H9 (cell line): ENCODE measurements around the gene DSTYK. TPM values are rescaled to one million over a fixed set of nuclear protein-coding genes. Genes with fewer than 3 reads are reported as not detected.

Experiments
- DNase-seq: peaks from one replicate; pipeline ENCODE4 v3.0.0-alpha.2; 2017
- H2AFZ ChIP-seq: one replicate; pipeline ENCODE4 v1.6.1; 2013; ENCODE audit warnings: mild to moderate bottlenecking, low read length, control low read depth, moderate library complexity
- H2AK5ac ChIP-seq: 2 replicates; pipeline ENCODE4 v1.6.1; 2013; ENCODE audit warnings: low read length, control low read depth, mixed read lengths; ENCODE audit not compliant: insufficient read length
- H2BK120ac ChIP-seq: one replicate; pipeline ENCODE4 v1.6.1; 2013; ENCODE audit warnings: low read depth, mild to moderate bottlenecking, low read length, control low read depth, inconsistent platforms; ENCODE audit not compliant: poor library complexity, severe bottlenecking
- H2BK12ac ChIP-seq: 2 replicates; pipeline ENCODE4 v1.6.1; 2013; ENCODE audit warnings: low read length, control low read depth, mixed read lengths, low read depth; ENCODE audit not compliant: insufficient read length
- H2BK15ac ChIP-seq: 2 replicates; pipeline ENCODE4 v1.6.1; 2013; ENCODE audit warnings: low read depth, low read length, control low read depth
- H2BK20ac ChIP-seq: one replicate; pipeline ENCODE4 v1.6.1; 2013; ENCODE audit warnings: low read depth, mild to moderate bottlenecking, low read length, control low read depth, inconsistent platforms; ENCODE audit not compliant: poor library complexity, severe bottlenecking
- H2BK5ac ChIP-seq: 2 replicates; pipeline ENCODE4 v1.6.1; 2013; ENCODE audit warnings: low read length, control low read depth, mixed read lengths; ENCODE audit not compliant: insufficient read length
- H3K14ac ChIP-seq: 2 replicates; pipeline ENCODE4 v1.6.1; 2013; ENCODE audit warnings: low read length, control low read depth; ENCODE audit not compliant: insufficient read depth
- H3K18ac ChIP-seq: 2 replicates; pipeline ENCODE4 v1.6.1; 2013; ENCODE audit warnings: low read depth, mild to moderate bottlenecking, mixed read lengths, low read length, control low read depth; ENCODE audit not compliant: insufficient read length
- H3K23ac ChIP-seq: 2 replicates; pipeline ENCODE4 v1.6.1; 2013; ENCODE audit warnings: low read length, control low read depth, mixed read lengths, low read depth; ENCODE audit not compliant: insufficient read length
- H3K23me2 ChIP-seq: 2 replicates; pipeline ENCODE4 v1.6.1; 2013; ENCODE audit warnings: low read depth, mild to moderate bottlenecking, mixed read lengths, low read length, control low read depth; ENCODE audit not compliant: insufficient read length, poor library complexity, severe bottlenecking
- H3K27ac ChIP-seq: 2 replicates; pipeline ENCODE4 v1.5.1; 2013; ENCODE audit warnings: low read length, control low read depth, mixed read lengths, low read depth; ENCODE audit not compliant: insufficient read length
- H3K27me3 ChIP-seq: 2 replicates; pipeline ENCODE4 v1.6.1; 2013; ENCODE audit warnings: low read length, control low read depth, inconsistent platforms; ENCODE audit not compliant: insufficient read depth
- H3K4ac ChIP-seq: 2 replicates; pipeline ENCODE4 v1.6.1; 2013; ENCODE audit warnings: low read depth, mild to moderate bottlenecking, control low read depth, inconsistent platforms, low read length, moderate library complexity
- H3K4me1 ChIP-seq: 2 replicates; pipeline ENCODE4 v1.6.1; 2013; ENCODE audit warnings: low read length, control low read depth, inconsistent platforms; ENCODE audit not compliant: insufficient read depth
- H3K4me2 ChIP-seq: 2 replicates; pipeline ENCODE4 v1.6.1; 2013; ENCODE audit warnings: low read length, control low read depth, mixed read lengths; ENCODE audit not compliant: insufficient read length, insufficient read depth
- H3K56ac ChIP-seq: 2 replicates; pipeline ENCODE4 v1.6.1; 2013; ENCODE audit warnings: low read depth, mild to moderate bottlenecking, mixed read lengths, low read length, control low read depth; ENCODE audit not compliant: insufficient read length
- H3K79me1 ChIP-seq: 2 replicates; pipeline ENCODE4 v1.6.1; 2013; ENCODE audit warnings: low read depth, mild to moderate bottlenecking, moderate library complexity, low read length, control low read depth, inconsistent platforms; ENCODE audit not compliant: insufficient read depth, poor library complexity, severe bottlenecking
- H3K79me2 ChIP-seq: 2 replicates; pipeline ENCODE4 v1.6.1; 2013; ENCODE audit warnings: low read length, control low read depth, inconsistent platforms; ENCODE audit not compliant: insufficient read depth
- H3K9ac ChIP-seq: 2 replicates; pipeline ENCODE4 v1.6.1; 2013; ENCODE audit warnings: low read length, control low read depth, mixed read lengths; ENCODE audit not compliant: insufficient read length; ENCODE audit errors: extremely low read depth
- H3K9me3 ChIP-seq: one replicate; pipeline ENCODE4 v1.6.1; 2013; ENCODE audit warnings: low read depth, low read length, inconsistent platforms; ENCODE audit not compliant: control insufficient read depth
- H3T11ph ChIP-seq: one replicate; pipeline ENCODE4 v1.6.1; 2013; ENCODE audit warnings: mild to moderate bottlenecking, low read length, control low read depth, inconsistent platforms
- H4K20me1 ChIP-seq: one replicate; pipeline ENCODE4 v1.6.1; 2013; ENCODE audit not compliant: control insufficient read depth, insufficient read length, insufficient read depth
- H4K5ac ChIP-seq: 2 replicates; pipeline ENCODE4 v1.6.1; 2013; ENCODE audit warnings: low read depth, mild to moderate bottlenecking, mixed read lengths, low read length, control low read depth; ENCODE audit not compliant: insufficient read length
- H4K8ac ChIP-seq: replicated peaks from 2 replicates; pipeline ENCODE4 v1.6.1; 2013; ENCODE audit warnings: low read length, control low read depth, mixed read lengths, low read depth; ENCODE audit not compliant: insufficient read length
- H4K91ac ChIP-seq: 2 replicates; pipeline ENCODE4 v1.6.1; 2013; ENCODE audit warnings: low read depth, mild to moderate bottlenecking, moderate library complexity, mixed read lengths, low read length, control low read depth; ENCODE audit not compliant: insufficient read length
- H3K27ac Mint-ChIP-seq, 3 experiments: 2 replicates in 2 of 3; 3 replicates in 1 of 3; pipeline ENCODE4 v1.8.0; 2020 to 2021; ENCODE audit warnings: mixed read lengths in 3 of 3, mild to moderate bottlenecking in 1 of 3, moderate library complexity in 1 of 3
- H3K27me3 Mint-ChIP-seq: 2 replicates; pipeline ENCODE4 v1.8.0; 2021; ENCODE audit warnings: low read depth, mild to moderate bottlenecking, moderate library complexity, mixed read lengths
- H3K36me3 Mint-ChIP-seq, 3 experiments: 2 replicates in 2 of 3; 3 replicates in 1 of 3; pipeline ENCODE4 v1.8.0; 2020 to 2021; ENCODE audit warnings: low read depth in 3 of 3, mixed read lengths in 3 of 3; ENCODE audit not compliant: insufficient read depth in 1 of 3
- H3K4me1 Mint-ChIP-seq, 2 experiments: 2 replicates each; pipeline ENCODE4 v1.8.0; 2020; ENCODE audit warnings: mixed read lengths in 2 of 2
- H3K4me3 Mint-ChIP-seq, 2 experiments: 2 replicates in 1 of 2; 3 replicates in 1 of 2; pipeline ENCODE4 v1.8.0; 2020 to 2021; ENCODE audit warnings: mild to moderate bottlenecking in 2 of 2, mixed read lengths in 2 of 2, moderate library complexity in 1 of 2
- H3K9me3 Mint-ChIP-seq, 2 experiments: 2 replicates in 1 of 2; 3 replicates in 1 of 2; pipeline ENCODE4 v1.8.0; 2020; ENCODE audit warnings: mild to moderate bottlenecking in 2 of 2, mixed read lengths in 2 of 2, moderate library complexity in 1 of 2
- CTCF ChIP-seq: fragments of 200-600 bp; sonication (generic); conservative IDR thresholded peaks from 3 replicates; pipeline ENCODE4 v1.8.0; 2021; ENCODE audit warnings: antibody characterized with exemption, mild to moderate bottlenecking
- WGBS: extraction: QIAGEN DNeasy Blood & Tissue Kit; methylation state at CpG from one replicate; pipeline ENCODE4 v1.1.7; 2013; ENCODE audit warnings: missing lambda C conversion rate, low lambda C conversion rate, mixed read lengths; ENCODE audit not compliant: insufficient read length; ENCODE audit errors: extremely low coverage; 5-methylcytosine and 5-hydroxymethylcytosine counted together
- total RNA-seq: library from RNA; stranded (reverse); gene quantifications from 2 replicates; pipeline ENCODE4 v1.2.1, GENCODE V29; 2021

DSTYK gene
- total RNA-seq, 1 experiment from 2014 or later: 8.5 TPM

- Histone ChIP-seq H3K23ac (no peak overlapping the region), H2AK5ac (no peak overlapping the region), H4K91ac (no peak overlapping the region), H2BK12ac (no peak overlapping the region), H3K4me1 (peaks cover 8% of the 10 kb centered on the region), H3T11ph (no peak overlapping the region), H4K8ac (no peak overlapping the region), H3K9ac (no peak overlapping the region), H3K79me2 (no peaks in the 10 kb centered on the region), H2BK120ac (no peak overlapping the region), H3K56ac (no peak overlapping the region), H4K20me1 (no peaks in the 10 kb centered on the region), H3K18ac (no peak overlapping the region), H3K4me2 (no peak overlapping the region), H3K23me2 (no peaks in the 10 kb centered on the region), H3K27me3 (no peaks in the 10 kb centered on the region), H3K9me3 (no peaks in the 10 kb centered on the region), H2BK20ac (no peak overlapping the region), H2AFZ (no peak overlapping the region), H2BK15ac (no peak overlapping the region), H3K4ac (no peak overlapping the region), H3K27ac (no peak overlapping the region), H3K14ac (no peak overlapping the region), H4K5ac (no peak overlapping the region), H3K79me1 (no peaks in the 10 kb centered on the region), H2BK5ac (no peak overlapping the region)
- H3K9me3 Mint-ChIP-seq: no peaks in the 10 kb centered on the region
- H3K27me3 Mint-ChIP-seq: no peaks in the 10 kb centered on the region; the same call in 1 of the 2 replicates
- peaks cover 43% of the 10 kb centered on the region in 2 experiments for H3K4me1 Mint-ChIP-seq
- no peaks in the 10 kb centered on the region for H3K36me3 Mint-ChIP-seq
- no peak overlapping the region; a peak in 1 of 5 replicates for H3K4me3 Mint-ChIP-seq
- no CpG with 5 or more reads among the region's 8 CpGs for WGBS
- no peak for DNase-seq
- no peak for TF ChIP-seq CTCF
- peak overlapping the region in 2 of 3 experiments; percentile 87 to 88; a peak in 2 of 7 replicates for H3K27ac Mint-ChIP-seq
Observed at GRCh38 chr1:205258719-205259118, 47.2 kb upstream of the DSTYK start.
